Stimulated activated CD4-positive, alpha-beta T cell treated with anti-CD3 and anti-CD28 coated beads, Interleukin-1b, Interleukin-23, amount 100 ng/mL, for 1 hour (primary cell): Measurements from ENCODE around the gene CAMSAP2.
"Not testable (repeated sequence)": the region's sequence is repeated elsewhere in the genome, so short reads cannot be mapped to it uniquely, and the experiment has no call there.

ENCODE experiments used
- DNase-seq, 2 donors: peaks; one replicate each; pipeline ENCODE4 v3.0.0-alpha.2; 2020; ENCODE audit warnings: low read depth in 2 of 2

Gene CAMSAP2

GRCh38 chr1:200738949-200739651, 407 bp downstream of the CAMSAP2 start:
- peak; percentile 5 to 15 for DNase-seq

- DNase-seq = no peak
Observed at GRCh38 chr1:200739702-200740570, 1.2 kb downstream of the CAMSAP2 start.

DNA sequence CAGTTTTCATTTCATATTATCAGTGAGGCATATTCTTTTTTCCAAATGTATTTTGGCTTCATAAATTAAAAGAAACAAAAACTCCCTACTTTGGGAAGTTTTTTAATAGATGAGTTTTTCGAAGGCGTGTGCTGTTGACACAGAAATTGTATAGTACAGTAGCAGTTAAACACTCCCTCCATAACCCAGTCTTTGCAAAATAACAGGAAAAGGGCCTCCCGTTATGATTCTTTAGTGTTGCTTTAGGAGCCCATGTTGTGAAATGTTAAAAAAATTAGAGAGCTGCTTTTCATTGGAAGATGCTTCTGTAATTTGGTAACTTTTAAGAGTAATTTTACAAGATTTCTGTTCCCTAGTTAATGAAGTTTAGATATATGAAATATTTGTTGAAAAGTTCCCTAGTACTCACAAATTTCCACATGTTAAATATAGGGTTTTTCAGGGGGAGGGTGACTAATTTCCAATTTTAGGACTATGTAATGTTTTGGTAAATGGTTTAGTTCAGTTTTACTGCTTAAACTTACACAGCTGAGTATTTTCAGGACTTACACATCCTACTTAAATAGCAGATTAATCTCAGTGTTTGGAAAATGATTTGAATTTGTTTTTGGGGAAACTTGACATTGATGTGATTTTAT, 2.0 kb downstream of the CAMSAP2 start:
- no peak for DNase-seq

DNA sequence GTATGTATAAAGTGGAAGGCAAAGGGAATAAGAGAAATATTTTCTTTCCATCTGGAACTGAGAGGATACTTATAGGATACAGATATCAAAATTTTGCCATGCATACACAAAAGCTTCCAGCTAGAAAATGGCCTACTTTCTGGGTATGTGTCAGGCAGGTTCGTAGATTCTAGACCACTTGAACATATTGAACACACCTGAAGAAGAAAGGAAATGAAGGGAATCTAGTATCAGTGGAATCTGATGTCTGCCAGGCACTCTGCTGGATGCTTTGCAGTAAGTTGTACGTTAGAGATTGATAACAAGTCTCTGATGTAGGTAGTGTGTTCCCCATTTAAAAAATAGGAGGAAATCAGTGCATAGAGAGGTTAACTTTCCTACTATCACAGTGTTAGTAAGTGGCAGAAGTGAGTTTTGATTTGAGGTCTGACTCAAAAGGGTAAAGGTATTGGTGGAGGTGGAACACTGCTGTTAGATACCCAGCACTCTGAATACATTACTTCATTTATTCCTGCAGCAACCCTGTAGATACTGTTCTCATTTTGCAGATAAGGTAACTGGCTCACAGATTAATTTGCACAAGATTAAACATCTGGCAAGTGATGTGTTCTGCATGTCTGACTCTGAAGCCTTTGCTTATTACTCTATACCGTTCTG, 3.0 kb downstream of the CAMSAP2 start:
- DNase-seq = no peak

GRCh38 chr1:200744143-200744542, 5.5 kb downstream of the CAMSAP2 start:
- no peak for DNase-seq

DNA sequence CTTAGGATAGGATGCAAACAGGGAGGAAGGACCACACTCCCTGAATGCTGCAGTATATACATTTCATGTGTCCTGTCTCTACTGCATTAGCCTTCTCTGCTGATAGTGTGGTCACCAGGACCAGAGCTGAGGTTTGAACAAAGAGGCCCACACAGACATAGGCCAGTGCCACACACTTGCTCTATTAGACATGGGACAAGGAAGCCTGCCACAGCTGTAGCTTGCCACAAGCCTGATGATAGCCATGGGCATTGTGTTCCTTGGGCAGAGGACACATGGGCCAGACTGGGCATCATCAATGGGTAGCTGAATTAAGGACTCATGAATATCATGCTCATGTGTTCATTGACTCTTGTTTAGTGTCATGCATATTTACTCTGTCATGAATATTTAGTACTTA, 10.4 kb downstream of the CAMSAP2 start:
- no peak for DNase-seq

DNA sequence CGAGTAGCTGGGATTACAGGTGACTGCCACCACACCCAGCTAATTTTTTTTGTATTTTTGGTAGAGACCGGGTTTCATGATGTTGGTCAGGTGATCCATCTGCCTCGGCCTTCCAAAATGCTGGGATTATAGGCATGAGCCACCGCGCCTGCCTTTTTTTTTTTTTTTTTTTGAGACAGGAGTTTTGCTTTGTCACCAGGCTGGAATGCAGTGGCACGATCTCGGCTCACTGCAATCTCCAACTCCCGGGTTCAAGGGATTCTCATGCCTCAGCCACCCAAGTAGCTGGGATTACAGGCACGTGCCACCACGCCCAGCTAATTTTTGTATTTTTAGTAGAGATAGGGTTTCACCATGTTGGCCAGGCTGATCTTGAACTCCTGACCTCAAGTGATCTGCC, 12.1 kb downstream of the CAMSAP2 start:
- DNase-seq = not testable (repeated sequence)

DNA sequence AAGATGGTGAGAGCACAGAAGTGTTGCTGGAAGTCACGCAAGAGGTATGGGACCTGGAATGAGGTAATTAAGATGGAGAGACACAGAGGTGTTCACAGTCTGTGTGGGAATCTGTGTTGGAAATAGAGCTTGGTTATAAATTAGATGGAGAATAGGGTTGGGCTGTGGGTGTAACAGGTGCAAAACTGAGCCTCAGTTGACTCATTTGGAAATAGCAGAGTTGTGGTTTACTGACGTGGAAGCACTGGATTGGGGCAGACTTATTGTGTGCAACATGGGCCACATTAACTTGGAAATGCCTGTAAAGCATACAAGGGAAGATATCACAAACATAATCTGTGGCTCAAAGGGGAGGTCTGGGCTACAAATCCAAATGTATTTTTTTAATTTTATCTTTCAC, 13.0 kb downstream of the CAMSAP2 start:
- DNase-seq = no peak

DNA sequence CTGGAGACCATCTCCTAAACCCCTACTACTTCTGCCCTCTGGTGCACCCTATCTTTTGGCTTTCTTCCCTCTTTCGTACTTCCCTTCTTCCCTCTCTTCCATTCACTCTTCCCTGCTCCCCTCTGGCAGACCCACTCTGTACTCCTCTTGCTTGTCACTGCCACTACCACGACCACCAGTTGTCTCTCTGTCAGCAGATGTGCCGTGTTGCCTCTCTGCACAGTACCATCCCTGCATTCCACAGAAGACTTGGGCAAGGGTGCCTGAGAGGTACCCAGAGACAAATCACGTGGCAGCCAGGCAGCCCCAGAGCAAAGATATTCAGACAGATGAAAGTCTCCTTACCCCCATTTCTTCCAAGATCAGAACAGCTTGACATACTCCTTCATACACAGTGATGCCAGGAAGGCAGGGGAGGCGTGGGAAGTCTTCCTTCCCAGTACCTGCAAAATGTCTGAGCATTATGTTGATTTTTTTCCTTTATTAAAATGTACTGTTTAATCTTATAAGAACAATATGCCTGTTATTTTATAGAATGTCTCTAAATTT, 15.0 kb downstream of the CAMSAP2 start:
- no peak for DNase-seq

- no peak for DNase-seq
Observed at GRCh38 chr1:200755456-200755855, 16.8 kb downstream of the CAMSAP2 start.

- no peak for DNase-seq
Observed at GRCh38 chr1:200762089-200762488, 23.4 kb downstream of the CAMSAP2 start.

GRCh38 chr1:200767321-200767720, 28.6 kb downstream of the CAMSAP2 start:
- DNase-seq = no peak

DNA sequence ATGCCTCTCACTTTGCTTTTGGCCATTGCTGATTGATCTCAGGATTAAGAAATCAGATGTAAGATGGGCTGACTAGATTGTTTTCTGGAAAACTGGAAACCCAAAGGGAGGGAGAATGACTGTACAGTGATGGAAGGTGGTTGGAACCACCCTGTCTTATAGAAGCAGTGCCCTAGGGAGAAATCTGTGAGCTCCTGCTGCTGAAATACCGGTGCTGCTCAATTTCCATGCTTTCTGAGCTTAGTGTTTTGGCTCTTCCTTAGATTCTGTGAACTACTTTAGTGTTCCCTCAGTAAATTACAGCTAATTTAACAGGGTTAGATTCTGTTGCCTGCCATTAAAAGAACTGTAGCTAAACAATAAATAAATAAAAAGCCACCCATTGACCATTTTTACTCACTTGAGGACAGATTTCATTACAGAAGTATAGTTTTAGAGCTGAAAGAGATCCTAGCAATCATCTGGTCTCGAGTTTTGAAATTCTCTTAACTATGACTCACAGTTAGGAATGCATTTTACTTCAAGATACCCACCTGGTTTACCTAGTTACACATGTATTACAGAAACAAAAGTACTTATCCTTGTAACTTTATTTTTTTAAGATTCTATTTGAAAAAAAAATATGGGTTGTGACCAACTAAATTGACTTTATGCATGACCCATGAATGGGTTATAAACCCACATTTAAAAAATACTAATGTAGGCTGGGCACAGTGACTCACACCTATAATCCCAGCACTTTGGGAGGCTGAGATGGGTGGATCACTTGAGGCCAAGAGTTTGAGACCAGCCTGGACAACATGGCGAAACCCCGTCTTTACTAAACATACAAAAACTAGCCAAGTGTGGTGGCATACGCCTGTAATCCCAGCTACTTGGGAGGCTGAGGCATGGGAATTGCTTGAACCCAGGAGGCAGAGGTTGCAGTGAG, 33.2 kb downstream of the CAMSAP2 start:
- DNase-seq = no peak

GRCh38 chr1:200774311-200774710, 35.6 kb downstream of the CAMSAP2 start:
- no peak for DNase-seq

DNA sequence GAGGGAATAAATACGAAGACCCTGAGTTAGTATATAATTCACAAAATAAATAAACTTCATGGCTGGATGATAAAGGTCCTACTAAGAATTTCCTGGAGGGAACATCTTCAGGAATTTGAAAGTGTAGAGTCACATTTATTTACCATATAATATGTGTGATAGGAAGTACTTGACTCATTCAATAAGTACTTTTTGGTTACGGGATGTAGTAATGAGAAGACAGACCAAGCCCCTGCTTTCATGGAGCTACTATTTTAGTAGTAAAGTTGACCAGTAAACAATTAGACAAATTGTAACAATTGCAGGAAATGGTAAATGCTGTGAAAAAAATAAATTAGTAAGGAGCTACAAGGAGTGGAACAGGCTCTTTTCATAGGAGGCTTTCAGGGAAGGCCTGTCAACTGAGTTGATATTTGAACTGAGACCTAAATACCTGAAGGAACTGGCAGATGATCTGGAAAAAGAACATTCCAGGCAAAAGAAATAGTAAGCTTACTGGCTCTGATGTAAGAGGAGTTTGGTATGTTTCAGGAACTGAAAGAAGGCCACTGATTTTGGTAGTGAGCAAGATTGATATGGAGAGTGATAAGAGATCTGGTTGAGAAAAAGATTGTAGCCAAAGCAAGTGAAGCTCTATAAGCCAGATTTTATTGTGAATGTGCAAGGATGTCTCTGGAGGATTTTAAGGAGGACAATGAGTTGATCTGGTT, 36.2 kb downstream of the CAMSAP2 start:
- DNase-seq = no peak

- DNase-seq = no peak
Observed at GRCh38 chr1:200775850-200776249, 37.2 kb downstream of the CAMSAP2 start.

DNA sequence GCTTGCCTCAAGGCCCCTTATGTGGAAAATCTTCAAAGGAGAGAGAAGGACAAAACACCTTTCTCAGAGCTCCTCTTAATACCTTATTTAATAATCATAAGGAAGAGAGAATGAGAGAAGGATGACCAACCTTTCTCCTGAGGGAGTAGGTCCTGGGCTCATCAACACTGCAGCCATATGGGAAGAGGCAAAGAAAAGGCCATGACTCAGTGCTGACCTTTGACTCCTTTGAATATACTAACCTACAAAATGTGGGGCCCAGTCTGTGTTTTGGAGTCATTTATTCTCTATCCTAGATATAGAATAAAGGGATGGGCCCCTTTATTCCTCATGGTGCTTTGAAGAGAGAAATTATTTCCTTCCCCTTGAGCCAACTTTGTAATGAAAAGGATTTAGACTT, 38.3 kb downstream of the CAMSAP2 start:
- DNase-seq = no peak

GRCh38 chr1:200778766-200779165, 40.1 kb downstream of the CAMSAP2 start:
- DNase-seq = no peak

- DNase-seq = no peak
Observed at GRCh38 chr1:200779326-200779725, 40.6 kb downstream of the CAMSAP2 start.
